GM19193 (cell line): ENCODE data around the gene TMEM88.

Experiments
- POLR2A ChIP-seq: IDR thresholded peaks from 4 replicates; pipeline ENCODE4 v1.6.1; 2011; ENCODE audit not compliant: insufficient read depth, insufficient read length; ENCODE audit errors: extremely low read depth

TMEM88 gene

DNA sequence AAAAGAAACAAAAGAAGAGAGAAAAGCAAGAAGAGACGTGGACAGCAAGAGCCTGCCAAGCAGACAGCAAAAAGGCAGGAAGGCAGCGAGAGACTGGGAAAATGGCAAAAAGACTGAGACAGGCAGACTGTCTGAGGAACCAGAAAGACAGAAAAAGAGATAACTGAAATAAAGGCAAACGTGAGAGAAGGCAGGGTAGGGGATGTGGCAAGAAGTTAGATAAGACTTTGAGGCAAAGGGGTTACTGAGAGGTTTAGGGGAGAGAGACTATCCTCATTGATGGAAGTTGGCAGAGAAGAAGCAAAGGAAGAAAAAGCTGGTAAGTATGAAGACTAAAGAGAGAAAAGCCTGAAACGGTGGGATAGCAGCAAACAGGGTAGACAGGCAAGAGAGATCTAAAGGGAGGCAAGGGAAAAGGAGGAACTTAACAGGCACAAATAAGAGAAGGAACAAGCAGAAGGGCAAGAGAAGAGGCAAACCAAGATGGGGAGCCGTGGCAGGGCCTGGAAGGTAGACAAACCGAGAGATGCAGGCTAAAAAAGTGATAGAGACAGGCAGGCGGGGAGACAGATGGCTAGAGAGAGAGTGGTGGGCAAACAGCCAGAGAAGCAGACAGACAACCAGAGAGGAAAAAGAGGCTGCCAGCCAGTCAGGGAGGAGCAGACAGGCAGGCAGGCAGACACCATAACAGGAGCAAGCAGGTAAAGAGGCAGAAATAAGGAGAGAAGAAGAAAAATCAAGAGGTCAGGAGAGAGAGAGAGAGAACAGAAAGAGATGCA lies 26.6 kb downstream of the TMEM88 start:
- TF ChIP-seq POLR2A = no peak

- no peak for TF ChIP-seq POLR2A
These were observed 27.2 kb downstream of the TMEM88 start for GRCh38 chr17:7882068-7882467.

- TF ChIP-seq POLR2A = no peak
These were observed 27.8 kb downstream of the TMEM88 start for GRCh38 chr17:7882629-7883028.

DNA sequence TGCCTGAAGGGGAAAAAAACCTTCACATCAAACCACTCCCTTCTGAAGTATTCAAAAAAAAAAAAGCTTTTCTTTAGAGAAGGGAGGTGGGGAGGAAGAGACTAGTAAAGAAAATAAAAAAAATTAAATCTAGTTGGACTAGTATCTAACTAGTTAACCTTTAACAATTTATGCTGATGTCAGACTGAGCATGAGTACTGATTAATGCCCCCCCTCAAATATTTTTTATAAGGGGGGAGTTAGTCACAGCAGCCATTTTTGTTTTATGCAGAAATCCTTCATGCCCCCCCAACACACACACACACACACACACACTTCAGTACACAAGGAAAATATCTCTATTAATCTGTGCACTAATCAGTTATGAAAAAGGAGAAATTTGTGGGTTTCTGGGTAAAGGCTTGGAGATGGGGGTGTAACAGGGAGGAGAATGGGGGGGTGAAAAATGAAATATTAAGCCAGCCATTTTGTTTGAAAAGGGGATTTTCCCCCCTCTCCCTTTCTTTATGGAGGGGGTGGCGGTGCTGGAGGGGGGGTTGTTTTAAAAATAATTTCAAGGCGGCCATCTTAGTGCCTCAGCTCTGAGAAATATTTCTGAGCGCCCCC lies 29.0 kb downstream of the TMEM88 start:
- TF ChIP-seq POLR2A = no peak

- TF ChIP-seq POLR2A = no peak
These were observed 29.9 kb downstream of the TMEM88 start for GRCh38 chr17:7884581-7885366.

DNA sequence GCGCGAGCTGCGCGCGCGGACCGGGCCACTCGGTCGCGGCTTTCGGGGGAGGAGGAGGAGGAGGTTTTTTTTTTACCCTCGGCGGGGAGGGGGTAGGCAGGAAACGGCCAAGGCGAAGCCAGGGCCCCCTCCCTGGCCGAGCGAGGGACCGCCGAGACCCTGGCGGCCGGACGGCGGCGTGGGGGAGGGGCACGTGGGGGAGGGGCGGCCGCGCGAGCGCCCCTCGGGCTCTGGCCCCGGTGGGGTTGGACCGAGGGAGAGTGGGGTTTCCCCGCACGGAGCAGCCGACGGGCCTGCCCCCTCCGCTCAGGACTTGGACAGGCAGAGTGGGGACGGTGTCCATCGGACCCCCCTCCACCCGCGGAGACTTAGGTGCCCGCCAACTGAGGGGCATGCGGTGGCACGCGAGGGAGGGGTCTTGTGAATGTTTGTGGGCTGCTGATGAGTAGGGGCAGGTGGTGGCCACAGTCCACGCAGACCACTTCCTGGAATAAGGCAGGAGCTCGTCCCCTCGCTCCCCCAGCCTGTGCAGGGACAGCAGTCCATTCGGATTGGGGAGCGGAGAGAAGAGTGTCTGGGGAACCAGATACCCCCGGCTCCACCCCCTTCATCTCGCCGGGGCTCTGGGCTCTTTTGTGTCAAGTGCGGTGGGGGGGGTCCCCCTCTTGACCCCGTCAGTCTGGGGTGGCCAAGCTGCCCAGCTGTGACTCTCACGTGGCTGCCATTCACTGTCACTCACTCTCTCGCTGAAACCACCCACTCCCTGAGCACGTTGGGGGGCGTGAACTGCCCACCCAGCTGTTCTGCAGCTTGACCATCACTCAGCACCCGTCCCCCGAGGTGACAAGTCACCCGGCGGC lies 30.7 kb downstream of the TMEM88 start:
- peak; percentile 66 for TF ChIP-seq POLR2A

DNA sequence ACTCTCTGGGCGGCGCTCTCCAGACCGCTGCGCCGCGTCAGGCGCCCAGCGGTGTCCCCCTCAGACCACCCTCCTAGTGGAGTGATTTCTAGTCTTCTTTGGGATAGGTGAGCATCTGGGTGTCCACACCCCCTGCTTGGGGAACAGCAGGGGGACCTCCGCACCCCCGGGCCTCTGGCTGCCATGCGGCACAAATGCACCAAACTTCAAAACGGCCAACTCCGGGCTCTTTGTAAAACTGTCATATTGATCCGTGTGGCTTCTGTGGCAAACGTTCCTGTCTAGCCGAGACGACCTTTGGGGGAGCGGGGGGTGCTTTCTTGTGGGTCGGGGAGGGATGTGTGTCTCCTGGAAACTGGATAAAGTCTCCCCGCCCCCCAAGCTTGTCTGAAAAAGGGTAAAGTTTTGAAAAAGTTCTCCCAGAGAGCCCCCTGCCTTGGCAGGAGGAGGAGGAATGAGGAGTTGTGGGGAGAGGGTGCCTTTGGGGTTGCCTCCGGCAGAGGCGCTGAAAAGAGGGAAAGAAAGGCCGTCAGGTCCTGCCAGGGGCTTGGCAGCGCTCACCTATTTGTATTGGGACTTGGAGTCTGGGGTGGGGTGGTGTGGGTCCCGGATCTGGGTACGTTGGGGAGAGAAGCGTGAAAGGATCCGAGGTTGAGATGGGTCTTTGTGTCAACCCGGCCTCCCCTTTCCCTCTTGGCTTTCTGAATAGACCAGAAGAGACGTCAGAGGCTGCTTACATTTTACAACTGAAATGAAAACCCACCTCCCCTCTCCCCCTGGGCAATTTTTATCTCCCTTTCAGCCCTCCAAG lies 31.6 kb downstream of the TMEM88 start:
- no peak for TF ChIP-seq POLR2A

DNA sequence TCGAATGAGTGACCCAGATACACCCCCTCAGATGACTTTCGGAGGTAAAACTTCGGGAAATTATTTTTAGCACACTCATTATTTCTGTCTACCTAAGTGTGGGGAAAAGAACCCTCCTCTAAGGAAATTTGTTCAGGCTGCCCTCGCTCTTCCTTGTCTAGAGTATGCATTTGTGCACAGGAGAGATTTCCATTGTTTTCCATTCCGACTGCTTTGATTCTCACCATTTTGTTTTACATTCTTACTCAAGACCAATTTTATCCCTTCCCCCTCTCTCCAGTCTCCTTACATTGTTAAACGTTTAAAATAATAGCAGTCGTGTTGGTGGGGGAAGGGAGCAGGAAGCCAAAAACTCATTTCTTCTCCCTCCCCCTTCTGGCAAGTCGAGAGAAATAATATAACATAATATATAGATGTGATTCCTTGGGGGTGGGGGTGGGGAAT lies 32.2 kb downstream of the TMEM88 start:
- no peak for TF ChIP-seq POLR2A

DNA sequence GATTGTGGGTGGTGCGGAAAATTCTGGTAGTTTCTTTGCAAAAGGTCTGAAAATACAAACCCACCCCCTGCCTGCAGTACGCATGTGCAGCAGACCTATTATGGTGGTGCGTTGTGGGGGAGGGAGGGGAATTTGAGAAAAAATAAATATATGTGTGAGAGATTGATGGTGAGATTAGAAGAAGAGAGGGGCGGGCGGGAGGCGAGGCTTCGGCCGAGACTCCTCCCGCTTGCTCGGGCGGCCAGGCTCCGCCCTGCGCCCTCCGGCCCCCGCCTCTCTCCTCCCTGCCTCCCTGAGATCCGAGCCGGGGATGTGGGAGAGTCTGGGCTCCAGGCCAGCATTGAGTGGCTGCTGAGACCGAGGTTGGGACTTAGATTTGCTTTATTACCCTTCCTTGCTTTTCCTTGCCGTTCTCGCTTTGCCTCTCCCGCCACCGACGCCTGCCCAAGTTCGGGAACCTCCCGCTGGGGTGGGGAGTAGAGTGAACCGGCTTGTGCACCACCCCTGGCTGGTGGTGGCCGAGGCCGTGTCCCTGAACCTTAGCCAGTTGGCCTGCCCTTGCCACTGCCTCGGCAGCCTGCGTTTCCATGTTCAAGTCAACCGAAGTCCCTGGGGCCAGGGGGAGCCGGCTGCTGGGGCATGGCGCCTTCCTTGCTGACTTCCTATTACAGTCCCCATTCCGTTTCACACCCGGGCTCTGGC lies 32.8 kb downstream of the TMEM88 start:
- TF ChIP-seq POLR2A = no peak

GRCh38 chr17:7888184-7888920 lies 33.5 kb downstream of the TMEM88 start, which contains the start of gene CHD3:
TSS of gene CHD3 (plus strand) at chr17:7888789. CDS start at chr17:7889001, 212 bp downstream.
- no peak for TF ChIP-seq POLR2A

- TF ChIP-seq POLR2A = no peak
These were observed 34.5 kb downstream of the TMEM88 start for GRCh38 chr17:7889166-7889955.

DNA sequence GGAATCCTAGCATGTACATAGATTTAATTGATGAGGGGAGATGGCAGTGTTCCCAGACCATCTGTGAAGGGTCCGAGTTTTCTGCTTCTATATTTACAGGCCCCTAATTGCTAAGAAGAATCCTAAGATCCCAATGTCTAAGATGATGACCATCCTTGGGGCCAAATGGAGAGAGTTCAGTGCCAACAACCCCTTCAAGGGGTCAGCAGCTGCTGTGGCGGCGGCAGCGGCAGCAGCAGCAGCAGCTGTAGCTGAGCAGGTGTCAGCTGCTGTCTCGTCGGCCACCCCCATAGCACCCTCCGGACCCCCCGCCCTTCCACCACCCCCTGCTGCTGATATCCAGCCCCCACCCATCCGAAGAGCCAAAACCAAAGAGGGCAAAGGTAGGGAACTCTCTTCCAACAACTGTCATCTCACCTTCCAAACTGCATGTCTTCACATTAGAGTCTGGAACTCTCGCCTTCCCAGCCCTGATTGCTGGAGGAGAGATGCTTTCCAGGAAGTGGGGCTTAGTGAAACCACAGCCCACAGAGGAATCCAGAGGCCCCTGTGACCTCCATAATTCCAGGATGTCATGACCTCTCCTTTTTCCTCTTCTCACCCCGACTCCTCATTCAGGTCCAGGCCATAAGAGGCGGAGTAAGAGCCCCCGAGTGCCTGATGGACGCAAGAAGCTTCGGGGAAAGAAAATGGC lies 38.5 kb downstream of the TMEM88 start:
- no peak for TF ChIP-seq POLR2A

DNA sequence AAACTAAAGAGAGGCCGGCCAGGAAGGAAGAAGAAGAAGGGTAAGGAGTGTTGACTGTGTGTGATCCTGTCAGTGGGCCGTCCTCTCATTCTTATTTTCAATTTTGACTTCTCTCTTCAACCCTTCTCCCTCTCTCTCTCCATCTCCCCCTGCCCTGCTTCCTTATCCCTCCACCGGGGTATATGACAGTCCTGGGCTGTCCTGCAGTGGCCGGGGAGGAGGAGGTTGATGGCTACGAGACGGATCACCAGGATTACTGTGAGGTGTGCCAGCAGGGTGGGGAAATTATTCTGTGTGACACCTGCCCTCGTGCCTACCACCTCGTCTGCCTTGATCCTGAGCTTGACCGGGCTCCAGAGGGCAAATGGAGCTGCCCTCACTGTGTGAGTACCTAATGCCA lies 39.4 kb downstream of the TMEM88 start:
- no peak for TF ChIP-seq POLR2A
